Gastrocnemius medialis (tissue), 4 donors: Measurements from ENCODE around the gene BTBD19.

Source experiments
- POLR2A ChIP-seq, 2 donors: fragments of 450-650 bp; IDR thresholded peaks; one replicate each; pipeline ENCODE4 v1.6.1; 2017; ENCODE audit warnings: antibody characterized with exemption in 2 of 2, mild to moderate bottlenecking in 2 of 2, moderate library complexity in 2 of 2
- TF ChIP-seq, protein P1 (sequence below), 5 experiments: fragments of 450-650 bp in 3 of 5; fragments of 200-600 bp in 2 of 5; sonication (generic) in 2 of 5; IDR thresholded peaks in 4 of 5; conservative IDR thresholded peaks in 1 of 5; 1 replicate in 4 of 5; 2 replicates in 1 of 5; pipeline ENCODE4 v1.5.1; 2016 to 2019; ENCODE audit warnings: antibody characterized with exemption in 5 of 5, mild to moderate bottlenecking in 3 of 5, moderate library complexity in 3 of 5

DNA sequence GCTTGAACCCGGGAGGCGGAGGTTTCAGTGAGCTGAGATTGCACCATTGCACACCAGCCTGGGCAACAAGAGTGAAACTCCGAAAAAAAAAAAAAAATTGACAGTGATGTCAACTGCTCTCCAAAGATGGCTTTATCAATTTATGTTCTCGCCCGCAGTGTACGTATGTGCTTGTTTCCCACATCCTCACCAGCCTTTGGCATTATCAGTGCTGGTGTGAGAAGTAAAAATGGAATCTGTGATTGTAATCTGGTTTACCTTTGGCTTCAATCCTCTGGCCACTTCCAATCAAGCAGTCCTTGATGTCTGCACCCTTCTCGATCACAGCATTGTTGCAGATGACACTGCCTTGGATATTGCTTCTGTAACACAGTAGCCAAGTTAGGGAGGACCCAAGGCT, 49.1 kb downstream of the BTBD19 start:
- TF ChIP-seq, protein P1, sequence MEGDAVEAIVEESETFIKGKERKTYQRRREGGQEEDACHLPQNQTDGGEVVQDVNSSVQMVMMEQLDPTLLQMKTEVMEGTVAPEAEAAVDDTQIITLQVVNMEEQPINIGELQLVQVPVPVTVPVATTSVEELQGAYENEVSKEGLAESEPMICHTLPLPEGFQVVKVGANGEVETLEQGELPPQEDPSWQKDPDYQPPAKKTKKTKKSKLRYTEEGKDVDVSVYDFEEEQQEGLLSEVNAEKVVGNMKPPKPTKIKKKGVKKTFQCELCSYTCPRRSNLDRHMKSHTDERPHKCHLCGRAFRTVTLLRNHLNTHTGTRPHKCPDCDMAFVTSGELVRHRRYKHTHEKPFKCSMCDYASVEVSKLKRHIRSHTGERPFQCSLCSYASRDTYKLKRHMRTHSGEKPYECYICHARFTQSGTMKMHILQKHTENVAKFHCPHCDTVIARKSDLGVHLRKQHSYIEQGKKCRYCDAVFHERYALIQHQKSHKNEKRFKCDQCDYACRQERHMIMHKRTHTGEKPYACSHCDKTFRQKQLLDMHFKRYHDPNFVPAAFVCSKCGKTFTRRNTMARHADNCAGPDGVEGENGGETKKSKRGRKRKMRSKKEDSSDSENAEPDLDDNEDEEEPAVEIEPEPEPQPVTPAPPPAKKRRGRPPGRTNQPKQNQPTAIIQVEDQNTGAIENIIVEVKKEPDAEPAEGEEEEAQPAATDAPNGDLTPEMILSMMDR (IDR thresholded peaks at IDR 0.05 in 4 of 5, conservative IDR thresholded peaks at IDR 0.05 in 1 of 5), result no peak
- TF ChIP-seq POLR2A (IDR thresholded peaks at IDR 0.05), result no peak
